NCI-H524 treated with DMSO at 0.1 percent for 48 hours (cell line): Measurements from ENCODE around the gene TRIM38.
"Not testable (repeated sequence)": the region's sequence is repeated elsewhere in the genome, so short reads cannot be mapped to it uniquely, and the experiment has no call there.

Experiments
- DNase-seq: peaks from one replicate; lab custom pipeline; 2025; lab: John Stamatoyannopoulos, UW

Gene TRIM38

DNA sequence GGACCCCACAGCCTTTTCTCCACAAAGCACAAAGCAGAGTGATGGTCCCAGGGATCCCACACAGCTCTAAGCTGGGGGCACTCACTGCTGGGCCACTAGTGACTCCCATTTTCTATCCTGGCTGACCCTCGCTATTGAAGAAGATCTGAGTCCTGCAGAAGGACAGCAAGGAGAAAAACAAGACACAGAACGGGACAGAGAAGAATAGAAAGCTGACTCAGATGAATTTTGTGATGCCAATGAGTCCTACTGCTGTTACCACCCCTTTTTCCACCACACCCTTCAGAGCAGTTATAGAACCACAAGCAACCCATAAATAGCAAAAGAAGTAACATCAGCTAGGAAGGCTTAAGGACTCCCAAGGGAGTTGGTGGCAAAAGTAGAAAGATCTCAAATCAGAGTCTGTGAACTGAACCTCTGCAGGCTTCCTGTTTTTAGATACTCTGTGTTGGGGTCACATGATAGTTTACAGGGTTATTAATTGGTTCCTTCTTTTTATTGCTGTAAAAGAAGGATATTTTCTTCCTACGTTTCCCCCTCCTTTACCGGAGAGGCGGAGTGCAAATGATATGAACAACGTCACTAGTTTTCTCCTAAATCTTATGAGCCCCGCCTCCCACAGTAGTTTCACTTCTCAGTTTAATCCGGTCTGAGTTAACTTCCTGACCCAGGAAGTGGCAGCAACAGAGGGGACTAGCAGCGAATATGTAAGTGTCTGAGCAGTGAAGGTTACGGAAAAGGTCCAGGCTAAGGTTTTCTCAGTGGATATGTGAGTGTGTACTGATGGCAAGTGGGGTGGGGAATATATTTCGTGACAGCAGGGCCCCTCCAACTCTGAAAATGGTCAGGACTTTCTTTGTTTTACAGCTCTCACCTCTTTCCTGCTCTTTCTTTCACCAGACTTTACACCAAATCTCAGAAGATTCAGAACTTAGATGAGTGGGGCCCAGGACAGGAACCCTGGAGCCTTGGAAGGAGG is at the start of gene TRIM38:
Gene TRIM38, plus strand, starts transcription at position 654 of the 979 bp plus-strand sequence. CDS start 3,721 bp downstream, outside the sequence.
- DNase-seq: no peak

- DNase-seq: no peak
Observed at GRCh38 chr6:25913741-25914140, 48.9 kb upstream of the TRIM38 start.

DNA sequence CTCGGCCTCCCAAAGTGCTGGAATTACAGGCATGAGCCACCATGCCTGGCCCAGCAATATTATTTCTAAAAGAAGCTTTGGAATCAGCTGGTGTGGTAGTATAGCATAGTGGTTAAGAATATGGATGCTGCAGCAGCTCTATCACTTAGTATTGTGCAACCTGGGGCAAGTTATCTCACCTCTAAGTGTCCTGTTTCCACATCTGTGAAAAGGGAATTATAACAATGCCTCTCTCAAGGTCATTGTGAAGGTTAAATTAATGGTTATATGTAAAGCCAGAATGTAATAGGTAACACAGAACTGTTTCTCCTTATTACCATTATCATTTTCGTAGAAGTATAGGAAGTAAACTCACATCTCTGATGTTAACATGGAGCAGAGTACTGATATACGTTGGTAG is 46.3 kb upstream of the TRIM38 start:
- DNase-seq: no peak

GRCh38 chr6:25916789-25917490 is 45.7 kb upstream of the TRIM38 start:
- DNase-seq: no peak

GRCh38 chr6:25918083-25918683 is 44.4 kb upstream of the TRIM38 start:
- no peak for DNase-seq

DNA sequence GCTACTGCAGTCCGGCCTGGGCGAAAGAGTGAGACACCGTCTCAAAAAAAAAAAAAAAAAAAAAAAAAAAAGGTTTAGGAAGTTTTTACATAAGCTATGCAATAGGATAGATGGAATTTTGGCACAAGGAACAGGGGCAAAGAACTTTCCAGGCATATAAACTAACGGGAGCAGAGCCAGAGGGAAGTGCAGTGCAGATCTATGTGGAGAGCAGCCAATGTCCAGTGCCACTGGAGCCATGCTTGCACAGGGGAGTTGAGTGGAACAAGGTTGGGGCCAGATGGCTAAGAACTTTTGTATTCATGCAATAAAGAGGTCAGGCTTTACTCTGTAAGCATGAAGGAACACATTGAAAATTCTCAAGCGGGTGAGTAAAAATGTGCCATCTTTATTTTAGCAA is 42.9 kb upstream of the TRIM38 start:
- DNase-seq: no peak

DNA sequence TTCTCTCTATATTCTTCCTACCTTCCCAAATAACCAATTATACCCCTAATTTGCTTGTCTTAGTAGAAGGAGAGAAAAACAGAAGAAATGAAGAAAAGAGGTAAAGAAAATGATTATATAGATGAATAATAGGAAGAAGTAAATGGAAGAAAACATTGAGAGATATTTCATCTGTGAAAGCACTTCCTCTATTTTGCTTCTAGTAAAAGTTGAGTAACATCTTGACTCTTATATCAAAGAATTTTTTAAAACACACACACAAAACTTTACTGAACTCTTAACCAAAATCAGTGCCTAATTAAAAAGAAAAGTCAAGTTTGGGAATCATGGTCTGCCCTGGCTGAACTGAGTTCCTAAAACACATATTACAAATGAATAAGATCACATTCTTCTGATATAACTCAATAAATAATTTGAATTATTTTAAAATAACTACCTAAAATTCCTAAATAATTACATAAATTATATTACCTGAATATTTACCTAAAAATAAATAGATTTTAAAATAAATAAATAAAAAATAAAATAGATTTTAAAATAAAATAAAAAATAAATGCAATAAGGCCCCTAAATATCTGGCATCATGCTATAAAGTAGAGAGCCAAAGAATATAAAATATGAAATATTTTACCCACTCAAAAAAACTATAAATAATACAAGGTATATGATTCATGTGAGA is 40.9 kb upstream of the TRIM38 start:
- no peak for DNase-seq

DNA sequence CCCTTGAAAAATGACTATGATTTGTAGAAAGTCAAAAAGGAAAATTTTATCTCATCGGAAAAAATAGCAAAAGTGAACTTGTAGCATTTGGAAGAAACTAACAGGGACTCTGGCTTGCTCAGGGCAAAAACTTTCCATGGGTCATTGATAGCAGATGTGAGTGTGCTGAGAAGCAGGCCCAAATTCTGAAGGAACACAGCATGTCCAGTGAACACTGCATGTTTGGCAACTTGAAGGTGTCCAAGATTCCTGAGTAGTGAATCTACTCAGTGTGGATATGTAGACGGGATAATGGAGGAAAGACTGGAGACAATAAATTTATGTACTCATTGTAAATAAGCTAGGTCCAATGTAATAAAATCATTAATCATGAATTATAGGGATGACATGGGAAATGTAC is 40.3 kb upstream of the TRIM38 start:
- DNase-seq: no peak

- no peak for DNase-seq
Observed at GRCh38 chr6:25925876-25926275, 36.7 kb upstream of the TRIM38 start.

GRCh38 chr6:25927178-25927577 is 35.4 kb upstream of the TRIM38 start:
- DNase-seq: no peak

DNA sequence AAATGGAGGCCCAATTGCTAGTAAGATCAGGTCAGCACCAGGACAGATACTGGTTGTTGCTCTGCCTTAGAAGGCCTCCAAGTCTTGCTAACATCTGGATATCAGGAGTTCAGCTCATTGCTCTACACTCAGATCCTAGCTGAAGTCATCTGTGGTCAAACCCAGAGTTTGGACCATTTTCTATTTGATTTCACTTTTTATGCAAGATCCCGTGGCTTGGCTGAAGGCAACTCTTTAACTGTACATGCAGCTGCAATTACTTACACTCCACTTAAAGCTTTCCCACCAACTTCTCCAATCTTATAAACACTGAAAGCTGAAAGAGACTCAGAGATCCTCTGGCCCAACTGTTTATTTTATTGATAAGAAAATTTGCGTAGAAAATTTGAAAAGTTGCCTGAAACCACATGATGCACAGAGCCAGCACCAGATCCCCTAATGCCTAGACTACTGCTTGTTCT is 34.8 kb upstream of the TRIM38 start:
- no peak for DNase-seq

- DNase-seq: no peak
Observed at GRCh38 chr6:25928562-25929324, 33.9 kb upstream of the TRIM38 start.

GRCh38 chr6:25929785-25930184 is 32.8 kb upstream of the TRIM38 start:
- not testable (repeated sequence) for DNase-seq

GRCh38 chr6:25930532-25931410 is 31.8 kb upstream of the TRIM38 start, which contains the start of gene SLC17A2:
SLC17A2 (minus strand) TSS chr6:25930691; CDS start chr6:25925796, 4,895 bp downstream.
- DNase-seq: no peak

GRCh38 chr6:25931411-25931709 is 31.2 kb upstream of the TRIM38 start:
- DNase-seq: no peak

DNA sequence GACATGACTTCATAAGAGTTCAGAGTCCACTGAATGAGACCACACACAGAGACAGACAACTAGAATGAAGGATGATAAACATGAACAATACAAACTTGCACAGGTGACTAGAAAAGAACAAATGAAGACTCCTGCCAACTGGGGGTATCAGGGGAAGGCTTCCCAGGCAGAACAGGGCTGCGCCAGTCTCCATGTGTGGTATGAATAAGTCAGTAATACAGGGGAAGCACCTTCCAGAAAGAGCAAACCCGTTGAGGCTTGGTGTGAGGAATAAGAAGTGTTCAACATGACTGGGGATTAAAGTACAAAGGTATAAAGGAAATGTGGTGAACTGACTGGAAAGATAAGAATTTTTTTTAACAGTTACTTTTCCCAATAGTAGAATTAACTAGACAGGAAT is 28.4 kb upstream of the TRIM38 start:
- DNase-seq: no peak

DNA sequence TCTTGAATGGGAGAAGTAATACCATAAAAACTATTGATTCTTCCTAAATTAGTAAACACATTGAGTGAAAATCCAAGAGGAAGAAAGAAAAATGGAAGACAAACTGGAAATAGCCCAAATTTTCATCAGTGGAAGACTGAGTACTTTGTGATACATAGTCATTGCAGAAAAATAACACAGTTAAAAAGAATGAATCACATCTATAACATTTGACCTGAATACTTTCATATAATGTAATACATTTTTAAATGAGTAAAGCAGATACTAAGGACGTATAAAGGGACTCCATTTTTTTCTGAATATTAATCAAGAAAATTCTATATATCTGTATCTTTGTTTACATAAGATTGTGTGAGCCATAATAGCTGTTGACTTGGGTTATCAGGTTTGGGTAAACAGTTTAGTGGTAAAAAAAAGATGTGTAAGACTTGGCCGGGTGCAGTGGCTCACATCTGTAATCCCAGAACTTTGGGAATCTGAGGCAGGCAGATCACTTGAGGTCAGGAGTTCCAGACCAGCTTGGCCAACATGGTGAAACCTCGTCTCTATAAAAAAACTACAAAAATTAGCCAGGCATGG is 27.8 kb upstream of the TRIM38 start:
- DNase-seq: no peak

DNA sequence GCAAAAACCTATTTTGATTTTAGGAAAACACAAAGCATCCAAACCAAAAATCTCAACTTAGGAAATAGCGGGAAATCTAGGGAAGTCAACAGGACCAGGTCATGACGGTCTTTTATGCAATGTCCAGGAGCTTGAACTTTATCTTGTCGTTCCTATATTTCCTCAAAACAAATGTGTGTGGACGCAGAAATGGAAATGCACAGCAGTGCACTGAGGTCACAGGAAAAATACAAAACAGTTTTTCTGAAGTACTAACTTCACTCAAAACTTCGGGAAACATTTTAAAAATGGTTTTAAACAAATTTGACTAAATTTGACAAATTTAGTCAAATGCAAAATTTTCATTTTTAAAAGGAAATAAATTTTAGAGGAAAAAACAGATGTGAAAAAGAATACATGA is 26.6 kb upstream of the TRIM38 start:
- no peak for DNase-seq

DNA sequence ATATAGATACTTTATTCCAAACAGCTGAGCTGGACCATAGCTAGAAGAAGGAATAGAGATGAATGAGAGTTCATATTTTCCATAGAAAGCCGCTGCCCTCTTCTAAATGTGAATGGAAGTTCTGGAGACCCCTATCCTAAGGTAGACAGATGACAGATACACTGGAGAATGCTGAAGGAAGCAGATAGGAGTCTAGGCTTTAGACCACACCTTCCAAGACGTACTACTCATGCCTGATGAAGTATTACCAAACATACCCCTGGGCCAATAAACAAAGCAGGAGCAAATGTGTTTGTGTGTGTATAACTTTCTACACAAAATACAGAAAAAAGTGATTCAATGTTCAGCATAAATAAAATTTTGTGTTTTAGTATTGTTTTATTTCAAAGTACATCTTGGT is 23.0 kb upstream of the TRIM38 start:
- DNase-seq: no peak

DNA sequence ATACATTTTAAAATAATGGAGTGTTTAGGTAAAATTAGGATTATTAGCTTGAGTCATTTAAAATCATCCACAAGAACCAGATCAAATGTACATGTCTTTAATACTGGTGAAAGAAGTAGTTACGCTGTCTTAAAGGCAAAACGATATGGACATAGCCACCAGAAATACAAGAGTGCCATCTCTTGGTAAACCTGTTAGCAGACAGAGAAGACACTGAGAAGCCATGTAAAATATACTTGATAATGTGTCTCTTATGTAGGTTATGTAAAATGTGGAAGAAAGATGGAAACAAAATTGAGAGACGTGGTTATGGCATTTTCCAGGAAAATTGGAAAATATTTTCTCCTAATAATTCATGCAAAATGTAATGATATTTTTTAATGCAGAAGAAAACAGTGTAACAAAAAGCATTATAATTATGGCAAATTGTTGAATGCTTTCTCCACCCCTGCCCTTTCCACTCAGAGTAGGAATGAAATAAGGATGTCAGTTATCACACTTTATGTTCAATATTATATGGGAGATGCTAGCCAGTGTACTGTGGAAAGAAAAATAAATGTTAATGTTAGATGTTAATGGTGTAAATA is 19.9 kb upstream of the TRIM38 start:
- peak; percentile 15 for DNase-seq
